Stimulated activated naive CD8-positive, alpha-beta T cell treated with anti-CD3 and anti-CD28 coated beads, Interleukin-15, Interleukin-2, amounts not matched to agents 100 U/mL and 50 U/mL, for 24 hours (primary cell): ENCODE results near the gene RSPH1.

Experiments used
- ATAC-seq: fragments of 150-1000 bp; cut with Tn5 transposase; one replicate; pipeline ENCODE4 v1.10.0; 2021
- DNase-seq: peaks from one replicate; pipeline ENCODE4 v3.0.0; 2021

Gene RSPH1

DNA sequence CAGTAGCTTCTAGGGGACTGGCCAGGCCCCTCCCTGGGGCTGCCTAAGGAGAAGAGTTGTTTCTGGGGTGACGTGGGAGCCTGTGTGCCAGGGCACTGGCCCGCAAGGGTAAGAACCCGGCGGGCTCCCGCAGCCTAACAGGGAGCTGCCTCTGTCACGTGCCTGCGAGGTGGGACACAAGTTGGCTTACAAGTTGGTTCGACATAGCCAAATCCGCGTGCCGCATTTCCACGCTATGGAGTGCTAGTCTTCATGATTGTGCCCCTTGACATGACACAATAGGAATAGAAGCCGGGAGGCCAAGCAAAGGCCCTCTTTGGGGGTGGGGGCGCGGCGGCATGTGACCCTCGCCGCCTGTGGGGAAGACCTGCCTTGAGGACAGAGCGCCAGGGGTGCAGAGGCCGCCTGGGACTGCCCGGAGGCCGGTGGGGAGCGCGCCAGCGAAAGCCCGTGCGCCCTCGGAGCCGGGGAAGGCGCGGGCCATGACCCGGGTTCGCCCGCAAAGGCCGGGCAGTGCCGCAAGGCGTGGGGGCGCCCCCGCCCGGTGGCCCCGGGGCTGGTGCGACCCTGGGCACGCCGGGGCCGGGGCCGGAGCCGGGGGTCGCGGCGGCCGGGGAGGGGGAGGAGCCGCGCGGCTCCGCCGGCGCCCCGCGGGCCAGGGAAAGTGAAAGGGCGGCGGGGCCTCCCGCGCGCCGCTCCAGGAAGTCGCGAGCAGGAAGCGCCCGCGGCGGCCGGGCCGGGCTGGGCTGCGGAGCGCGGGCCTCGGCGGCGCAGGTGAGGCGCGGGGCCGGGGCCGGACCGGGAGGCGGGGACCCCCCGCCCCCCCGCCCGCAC is 17.3 kb upstream of the RSPH1 start, which contains the start of gene SLC37A1:
Gene SLC37A1 (plus strand): TSS at position 702 of the 834 bp plus-strand sequence. CDS start 4,603 bp downstream, outside the sequence.
- peak; percentile 52 for DNase-seq
- ATAC-seq: peak; percentile 69

GRCh38 chr21:42512346-42513034 is 16.5 kb upstream of the RSPH1 start:
- DNase-seq: no peak
- ATAC-seq: no peak

DNA sequence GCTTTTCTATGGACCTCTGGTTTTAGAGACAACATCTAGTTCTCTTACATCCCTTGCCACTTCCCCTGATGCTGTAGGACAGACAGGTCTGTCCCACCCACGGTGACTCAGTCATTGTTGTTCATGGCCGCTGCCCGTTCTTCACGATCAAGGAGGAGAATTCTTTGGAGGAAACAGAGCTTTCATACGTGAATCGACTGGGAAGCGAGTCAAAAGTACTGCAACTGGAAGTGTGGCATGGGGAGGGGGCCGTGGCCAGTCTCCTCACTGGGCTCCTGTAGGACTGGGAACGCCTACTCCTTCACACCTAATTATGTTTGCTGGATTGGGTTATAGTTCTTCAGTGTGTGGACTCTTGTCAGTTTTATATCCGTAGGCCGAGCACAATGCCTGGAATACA is 13.2 kb upstream of the RSPH1 start:
- no peak for ATAC-seq
- DNase-seq: no peak

- DNase-seq: no peak
- no peak for ATAC-seq
Observed at GRCh38 chr21:42508371-42508770, 12.3 kb upstream of the RSPH1 start.

GRCh38 chr21:42507418-42507817 is 11.4 kb upstream of the RSPH1 start:
- ATAC-seq (no peak), DNase-seq (no peak)

DNA sequence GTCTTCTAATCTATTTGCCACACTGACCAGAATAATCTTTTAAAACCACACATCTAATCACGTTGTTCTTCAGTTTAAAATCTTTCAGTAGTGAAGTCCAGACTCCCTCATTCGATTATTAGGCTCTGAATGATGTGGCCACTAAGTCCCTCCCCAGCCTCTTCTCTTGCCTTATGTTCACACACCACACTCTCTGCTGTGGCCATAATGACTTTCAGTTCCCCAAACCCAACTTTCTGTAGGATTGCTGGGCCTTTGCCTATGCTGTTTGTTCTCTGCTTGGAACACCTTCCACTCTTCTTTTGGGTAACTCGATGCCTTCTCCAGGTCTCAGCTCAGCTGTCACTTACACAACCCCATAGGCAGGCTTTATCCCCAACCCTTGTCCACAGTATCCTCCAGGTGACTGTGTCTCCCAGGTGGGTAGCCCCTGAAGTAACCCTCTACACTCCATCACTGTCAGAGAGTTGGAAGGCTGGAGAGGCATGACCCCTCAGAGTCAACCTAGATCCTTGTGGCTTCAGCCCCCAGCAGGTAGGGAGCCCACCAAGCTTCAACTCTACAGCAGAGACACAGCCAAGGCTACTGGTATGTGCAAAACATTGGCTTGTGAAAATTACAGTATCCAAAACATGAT is 9.2 kb upstream of the RSPH1 start:
- ATAC-seq (peak; percentile 32), DNase-seq (no peak)

DNA sequence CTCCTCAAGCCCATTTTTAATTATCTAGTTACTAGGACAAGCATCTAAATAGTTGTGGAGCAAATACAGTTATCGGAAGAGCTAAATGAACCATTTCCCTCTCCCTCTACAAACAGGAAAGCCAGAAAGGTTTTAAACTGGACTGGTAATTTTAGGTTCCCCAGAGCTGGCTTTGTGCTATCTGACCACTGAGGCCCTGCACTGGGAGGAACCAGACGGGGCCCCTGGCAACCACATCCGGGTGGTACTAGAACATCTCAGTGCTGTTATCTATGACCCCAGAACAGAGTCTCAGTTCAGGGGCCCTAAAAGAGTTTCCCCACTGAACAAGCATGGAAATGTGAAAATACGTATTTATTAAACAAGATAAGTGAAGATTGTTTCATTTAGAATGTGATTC is 7.7 kb upstream of the RSPH1 start:
- no peak for ATAC-seq
- DNase-seq: no peak

- DNase-seq (no peak), ATAC-seq (no peak)
Observed at GRCh38 chr21:42500736-42501135, 4.7 kb upstream of the RSPH1 start.

GRCh38 chr21:42500225-42500624 is 4.2 kb upstream of the RSPH1 start:
- no peak for ATAC-seq

GRCh38 chr21:42499444-42500112 is 3.6 kb upstream of the RSPH1 start:
- ATAC-seq: no peak
- DNase-seq: no peak

More at GRCh38 chr21:42500225-42500624, 4.2 kb upstream of the RSPH1 start:
- DNase-seq: no peak

DNA sequence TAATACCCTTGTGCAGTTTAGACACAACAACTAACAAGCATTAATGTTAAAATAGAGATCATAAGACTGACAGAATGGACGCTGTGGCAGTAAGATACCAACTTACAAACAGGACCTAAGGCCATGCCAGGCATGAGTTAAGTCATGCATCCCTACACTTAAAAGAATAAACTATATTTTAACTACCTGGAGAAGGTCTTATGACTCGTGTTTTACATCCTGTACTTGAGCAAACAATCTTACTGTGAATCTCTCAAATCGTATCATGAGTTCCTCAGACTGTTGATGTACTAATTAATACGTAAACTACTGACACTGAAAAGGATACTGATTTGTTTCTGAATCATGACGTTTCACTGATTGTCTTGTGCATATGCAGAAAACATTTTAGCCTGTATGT is 2.0 kb upstream of the RSPH1 start:
- DNase-seq (no peak), ATAC-seq (no peak)

GRCh38 chr21:42496839-42497202 is 797 bp upstream of the RSPH1 start:
- ATAC-seq: no peak
- DNase-seq: no peak

GRCh38 chr21:42495765-42496119 is 282 bp downstream of the RSPH1 start:
- no peak for ATAC-seq

DNA sequence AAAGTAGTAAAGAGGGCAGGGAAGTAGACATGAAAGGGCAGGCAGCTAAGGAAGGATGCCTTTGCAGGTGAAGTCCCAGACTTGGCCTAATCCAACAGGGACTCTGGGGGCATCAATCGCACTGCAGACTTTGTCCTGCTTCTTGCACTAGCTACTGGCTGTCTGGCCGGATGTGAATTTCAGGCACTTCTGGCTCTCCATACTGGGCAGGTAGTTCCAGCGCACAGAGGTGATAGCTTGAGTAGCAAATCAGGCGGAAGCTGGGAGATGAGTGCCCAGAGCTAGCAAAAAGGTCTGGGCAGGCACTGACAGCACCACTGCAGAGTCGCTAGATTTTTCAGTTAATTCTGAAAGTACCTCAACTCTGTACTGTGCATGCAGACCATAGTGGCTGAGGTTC is 997 bp downstream of the RSPH1 start:
- ATAC-seq: no peak
- no peak for DNase-seq

More at GRCh38 chr21:42495765-42496119, 282 bp downstream of the RSPH1 start:
- DNase-seq: no peak

GRCh38 chr21:42493109-42494060 is 2.6 kb downstream of the RSPH1 start:
- ATAC-seq (no peak), DNase-seq (no peak)

DNA sequence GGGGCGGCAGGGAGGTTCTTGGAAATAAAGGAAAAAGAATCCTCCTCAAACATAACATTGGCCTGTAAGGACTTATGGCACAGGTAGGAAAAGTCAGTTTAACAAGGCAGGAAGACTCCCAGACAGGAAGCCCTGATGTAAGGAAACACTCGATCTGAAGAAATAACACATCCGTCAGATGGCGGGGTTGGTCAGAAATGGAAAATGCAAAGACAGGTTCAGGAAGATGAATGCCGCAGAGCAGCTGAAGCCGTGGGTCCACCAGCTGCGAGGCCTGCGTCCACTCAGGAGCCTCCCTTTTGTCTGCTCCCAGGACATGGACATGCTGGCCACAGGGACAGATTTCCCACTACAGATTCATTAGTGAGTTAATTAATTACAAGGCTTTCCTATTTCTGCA is 3.8 kb downstream of the RSPH1 start:
- ATAC-seq: no peak
- DNase-seq: no peak

DNA sequence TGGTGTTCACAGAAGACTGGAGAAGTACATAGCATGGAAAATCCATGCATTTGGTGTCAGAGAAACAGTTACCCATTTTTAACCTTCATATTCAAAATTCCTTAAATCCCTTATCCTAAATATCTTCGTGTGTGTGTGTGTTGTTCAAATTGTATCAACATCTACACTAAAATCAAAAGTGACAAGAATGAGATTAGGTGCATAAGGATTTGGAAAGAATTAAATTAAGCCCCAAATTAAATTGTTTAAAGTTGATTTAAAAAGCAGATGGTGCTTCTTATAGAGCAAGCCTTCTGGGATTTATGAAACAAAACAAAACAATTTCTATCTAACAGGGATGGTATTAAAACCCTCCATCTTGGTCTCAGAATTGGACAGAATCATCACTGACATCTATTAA is 4.7 kb downstream of the RSPH1 start:
- DNase-seq (no peak), ATAC-seq (no peak)

DNA sequence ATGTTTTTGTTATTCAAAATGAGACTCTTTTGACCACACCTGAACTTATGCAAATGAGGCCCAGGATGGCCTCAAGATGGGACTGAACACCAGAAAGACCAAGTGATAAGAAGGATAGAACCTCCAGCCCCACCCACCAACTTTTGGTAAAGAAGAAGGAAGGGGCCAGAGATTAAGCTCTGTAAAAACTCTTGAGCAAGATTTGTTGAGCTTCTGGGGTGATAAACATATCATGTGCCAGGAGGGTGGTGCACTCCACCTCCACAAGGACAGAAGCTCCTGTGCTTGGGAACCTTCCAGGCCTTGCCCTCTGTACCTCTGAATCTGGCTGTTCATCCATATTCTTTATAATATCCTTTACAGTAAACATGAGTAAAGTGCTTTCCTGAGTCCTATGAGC is 5.3 kb downstream of the RSPH1 start:
- ATAC-seq (no peak), DNase-seq (no peak)

DNA sequence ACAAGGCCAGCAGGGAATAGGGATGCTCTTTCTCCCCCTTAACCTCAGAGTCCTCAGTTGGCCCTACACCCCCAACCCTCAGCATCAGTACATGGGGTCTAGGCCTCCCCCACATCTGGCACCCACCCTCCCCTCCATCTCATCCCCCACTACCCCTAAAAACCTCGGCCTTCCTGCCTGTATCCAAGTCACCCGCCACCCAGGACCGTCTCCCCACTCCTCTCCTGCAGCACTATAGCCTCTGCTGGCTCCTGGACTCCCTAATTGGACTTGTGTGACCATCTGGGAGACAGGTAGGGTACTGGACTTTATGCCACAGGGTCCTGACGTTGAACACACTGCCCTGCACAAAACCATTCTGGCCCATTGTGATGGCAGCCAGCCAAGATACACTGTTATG is 6.0 kb downstream of the RSPH1 start:
- no peak for DNase-seq
- ATAC-seq: no peak

DNA sequence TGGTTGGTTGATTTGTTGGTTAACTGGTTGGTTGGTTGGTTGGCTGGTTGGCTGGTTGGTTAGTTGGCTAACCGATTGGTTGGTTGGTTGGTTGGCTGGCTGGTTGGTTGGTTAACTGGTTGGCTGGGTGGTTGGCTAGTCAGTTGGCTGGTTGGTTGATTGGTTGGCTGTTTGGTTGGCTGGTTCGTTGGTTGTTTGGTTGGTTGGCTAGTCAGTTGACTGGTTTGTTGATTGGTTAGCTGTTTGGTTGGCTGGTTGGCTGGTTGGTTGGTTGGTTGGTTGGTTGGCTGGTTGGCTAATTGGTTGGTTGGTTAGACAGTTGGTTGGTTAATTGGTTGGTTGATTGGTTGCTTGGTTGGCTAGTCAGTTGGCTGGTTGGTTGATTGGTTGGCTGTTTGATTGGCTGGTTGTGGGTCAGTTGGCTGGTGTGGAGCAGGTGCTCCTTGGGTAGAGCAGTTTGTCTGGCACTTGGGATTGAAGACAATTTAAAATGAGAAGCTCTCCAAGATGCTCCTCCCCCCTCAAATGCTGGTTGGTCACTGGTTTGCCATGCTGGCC is 6.9 kb downstream of the RSPH1 start:
- ATAC-seq (no peak), DNase-seq (no peak)

- ATAC-seq: peak; percentile 43
- no peak for DNase-seq
Observed at GRCh38 chr21:42486531-42486930, 9.5 kb downstream of the RSPH1 start.
